ENCODE results near the gene C6orf132.

The C6orf132 gene

DNA sequence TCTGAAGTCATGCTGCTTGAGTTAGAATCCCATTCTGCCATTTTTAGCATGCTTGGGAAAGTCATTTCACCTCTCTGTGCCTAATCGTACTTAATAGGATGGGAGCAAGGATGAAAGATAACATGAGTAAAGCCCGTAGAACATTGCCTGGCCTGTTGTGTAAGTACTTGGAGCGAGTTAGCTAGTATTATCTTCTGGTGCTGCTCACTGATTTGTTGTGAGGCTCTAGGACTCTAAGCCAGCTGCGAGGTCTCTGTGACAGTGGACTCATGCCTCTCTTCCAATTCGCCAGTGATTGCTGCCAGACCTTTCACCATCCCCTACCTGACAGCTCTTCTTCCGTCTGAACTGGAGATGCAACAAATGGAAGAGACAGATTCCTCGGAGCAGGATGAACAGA lies 74.2 kb downstream of the C6orf132 start:
- TF ChIP-seq JUND (IDR thresholded peaks at IDR 0.05; ENCODE audit: low read depth), result no peak
- no peak for DNase-seq (ENCODE audit: low read depth in 1 of 2, low spot score in 1 of 2)
- in situ Hi-C loops (cut with HindIII; ENCODE audit: low pct_unique_long_range_greater_than_20kb, low sequenced_read_pairs), result no loop called here

DNA sequence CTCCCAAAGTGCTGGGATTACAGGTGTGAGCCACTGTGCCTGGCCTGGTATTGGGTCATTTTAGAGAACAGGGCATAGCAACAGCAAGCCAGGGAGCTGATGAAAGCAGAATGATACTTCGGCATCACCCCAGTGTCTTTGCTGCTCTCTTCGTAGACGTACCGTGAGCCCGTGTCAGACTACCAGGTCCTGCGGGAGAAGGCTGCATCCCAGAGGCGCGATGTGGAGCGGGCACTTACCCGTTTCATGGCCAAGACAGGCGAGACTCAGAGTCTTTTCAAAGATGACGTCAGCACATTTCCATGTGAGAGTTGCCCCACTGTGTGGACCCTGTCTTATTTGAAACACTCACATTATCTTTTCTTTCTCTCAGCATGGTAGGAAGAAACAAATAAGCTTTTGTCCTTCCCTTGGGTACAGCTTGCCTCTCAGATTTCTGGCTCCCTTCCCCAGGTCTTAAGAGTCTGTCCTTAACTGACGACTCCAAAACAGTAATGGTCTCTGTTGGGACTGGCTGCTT lies 76.2 kb downstream of the C6orf132 start:
- in situ Hi-C loops (cut with HindIII; ENCODE audit: low pct_unique_long_range_greater_than_20kb, low sequenced_read_pairs), result no loop called here
- no peak for DNase-seq (ENCODE audit: low read depth in 1 of 2, low spot score in 1 of 2)
- TF ChIP-seq JUND (IDR thresholded peaks at IDR 0.05; ENCODE audit: low read depth), result no peak

DNA sequence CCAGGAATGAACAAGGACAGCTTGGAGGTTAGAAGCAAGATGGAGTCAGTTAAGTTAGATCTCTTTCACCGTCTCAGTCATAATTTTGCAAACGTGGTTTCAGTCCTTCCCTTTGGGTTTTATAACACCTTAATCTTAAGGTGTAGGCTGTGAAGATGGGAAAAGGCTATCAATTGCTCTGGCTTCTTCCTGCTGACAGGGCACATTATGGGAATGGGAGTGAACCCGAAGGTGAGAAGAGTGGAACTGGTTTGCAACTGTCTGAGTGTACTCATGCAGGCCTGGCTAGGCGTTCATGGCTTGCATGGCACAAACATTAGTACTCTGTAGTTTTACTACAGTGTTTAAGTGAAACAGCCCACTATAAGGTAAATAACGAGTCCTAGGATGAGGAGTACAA lies 82.7 kb downstream of the C6orf132 start:
- no peak for TF ChIP-seq JUND (IDR thresholded peaks at IDR 0.05; ENCODE audit: low read depth)
- in situ Hi-C loops (cut with HindIII; ENCODE audit: low pct_unique_long_range_greater_than_20kb, low sequenced_read_pairs), result no loop called here

DNA sequence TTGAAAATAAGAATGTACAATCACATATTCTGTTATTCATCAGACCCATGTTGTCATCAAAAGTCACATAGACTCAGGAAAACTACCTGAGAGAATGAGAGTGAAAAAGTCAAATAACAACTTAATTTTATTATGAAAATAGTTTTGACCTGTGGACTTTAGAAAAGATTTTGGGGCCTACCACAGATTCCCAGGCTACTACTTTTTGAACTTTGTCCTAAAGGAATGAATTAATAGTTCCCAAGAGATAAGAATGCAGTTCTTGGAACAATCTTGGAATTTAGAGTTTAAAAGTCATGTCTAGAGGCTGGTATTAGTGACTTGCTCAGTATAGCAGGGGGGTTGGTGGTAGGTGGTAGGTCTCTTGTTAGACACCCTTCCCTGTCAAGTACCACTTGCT lies 88.8 kb downstream of the C6orf132 start:
- in situ Hi-C loops (cut with HindIII; ENCODE audit: low pct_unique_long_range_greater_than_20kb, low sequenced_read_pairs), result no loop called here
- DNase-seq (ENCODE audit: low read depth in 1 of 2, low spot score in 1 of 2), result no peak
- TF ChIP-seq JUND (IDR thresholded peaks at IDR 0.05; ENCODE audit: low read depth), result no peak

More for the DNA sequence above, 82.7 kb downstream of the C6orf132 start:
- DNase-seq (ENCODE audit: low read depth in 1 of 2, low spot score in 1 of 2), result no peak

DNA sequence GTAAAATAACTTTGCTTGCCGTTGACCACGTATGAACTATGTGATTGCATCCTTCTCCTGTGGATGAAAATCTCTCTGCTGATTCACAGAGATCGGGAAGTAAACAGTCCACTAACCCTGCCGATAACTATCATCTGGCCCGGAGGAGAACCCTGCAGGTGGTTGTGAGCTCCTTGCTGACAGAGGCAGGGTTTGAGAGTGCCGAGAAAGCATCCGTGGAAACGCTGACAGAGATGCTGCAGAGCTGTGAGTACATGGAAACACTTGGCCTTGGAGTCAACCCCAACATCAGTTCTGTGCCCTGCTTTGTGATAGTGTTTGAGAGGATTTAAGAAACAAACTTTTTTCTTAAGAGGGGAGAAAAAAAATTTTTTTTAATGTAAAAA lies 91.2 kb downstream of the C6orf132 start:
- no peak for DNase-seq (ENCODE audit: low read depth in 1 of 2, low spot score in 1 of 2)
- in situ Hi-C loops (cut with HindIII; ENCODE audit: low pct_unique_long_range_greater_than_20kb, low sequenced_read_pairs), result no loop called here
- no peak for TF ChIP-seq JUND (IDR thresholded peaks at IDR 0.05; ENCODE audit: low read depth)
